DND-41 (cell line): ENCODE measurements around the gene NXPH2.

Experiments
- EZH2 ChIP-seq: IDR thresholded peaks from 3 replicates; pipeline ENCODE4 v1.6.1; 2012; ENCODE audit warnings: borderline replicate concordance, low read depth, mild to moderate bottlenecking, moderate library complexity, low read length, inconsistent platforms; ENCODE audit not compliant: severe bottlenecking
- TF ChIP-seq, protein P1 (sequence below): IDR thresholded peaks from 2 replicates; pipeline ENCODE4 v1.5.1; 2012; ENCODE audit warnings: borderline replicate concordance, low read length, moderate library complexity, mild to moderate bottlenecking; ENCODE audit not compliant: poor library complexity, severe bottlenecking; ENCODE audit errors: extremely low read depth

DNA sequence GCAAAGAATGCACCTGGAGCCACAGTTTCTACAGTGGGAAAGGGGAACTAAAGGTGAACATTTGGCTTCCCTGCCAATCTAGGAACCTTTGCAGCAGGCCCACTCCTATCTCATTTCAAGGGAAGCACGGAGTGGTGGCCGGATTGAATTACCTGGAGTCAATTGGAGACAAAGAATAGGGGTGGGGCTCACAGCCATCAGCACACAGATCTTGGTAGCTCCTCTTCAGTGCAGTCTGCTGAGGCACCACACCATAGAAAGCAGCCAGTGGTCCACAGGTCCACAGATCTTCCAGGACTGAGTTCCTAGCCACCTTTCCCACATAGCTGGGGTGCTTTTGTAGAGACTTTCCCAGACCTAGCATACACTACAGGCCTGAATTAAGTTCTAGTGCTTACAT is 43.5 kb upstream of the NXPH2 start:
- TF ChIP-seq, protein P1, sequence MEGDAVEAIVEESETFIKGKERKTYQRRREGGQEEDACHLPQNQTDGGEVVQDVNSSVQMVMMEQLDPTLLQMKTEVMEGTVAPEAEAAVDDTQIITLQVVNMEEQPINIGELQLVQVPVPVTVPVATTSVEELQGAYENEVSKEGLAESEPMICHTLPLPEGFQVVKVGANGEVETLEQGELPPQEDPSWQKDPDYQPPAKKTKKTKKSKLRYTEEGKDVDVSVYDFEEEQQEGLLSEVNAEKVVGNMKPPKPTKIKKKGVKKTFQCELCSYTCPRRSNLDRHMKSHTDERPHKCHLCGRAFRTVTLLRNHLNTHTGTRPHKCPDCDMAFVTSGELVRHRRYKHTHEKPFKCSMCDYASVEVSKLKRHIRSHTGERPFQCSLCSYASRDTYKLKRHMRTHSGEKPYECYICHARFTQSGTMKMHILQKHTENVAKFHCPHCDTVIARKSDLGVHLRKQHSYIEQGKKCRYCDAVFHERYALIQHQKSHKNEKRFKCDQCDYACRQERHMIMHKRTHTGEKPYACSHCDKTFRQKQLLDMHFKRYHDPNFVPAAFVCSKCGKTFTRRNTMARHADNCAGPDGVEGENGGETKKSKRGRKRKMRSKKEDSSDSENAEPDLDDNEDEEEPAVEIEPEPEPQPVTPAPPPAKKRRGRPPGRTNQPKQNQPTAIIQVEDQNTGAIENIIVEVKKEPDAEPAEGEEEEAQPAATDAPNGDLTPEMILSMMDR: no peak
- TF ChIP-seq EZH2: no peak
